Left cardiac atrium (tissue), 4 donors: Measurements from ENCODE around the gene EGFR. TPM values are rescaled to one million over a fixed set of nuclear protein-coding genes. Genes with fewer than 3 reads are reported as not detected.
A peak's percentile ranks its signal among the peaks of the same experiment; 100 is the strongest.

Experiments used
- ATAC-seq, 2 donors: fragments of 200-7000 bp; cut with Tn5 transposase; one replicate each; pipeline ENCODE4 v1.9.1; 2020; ENCODE audit warnings: mild to moderate bottlenecking in 2 of 2, moderate library complexity in 2 of 2
- DNase-seq: peaks from one replicate; pipeline ENCODE4 v3.0.0-alpha.2; 2020
- intact Hi-C, 2 donors: fragments of 100-400 bp; cut with DNase I; formaldehyde crosslinking; loops; one replicate each; pipeline versions ENCODE4 v1.14.1 to v1.15.1; 2022 to 2023
- total RNA-seq, 2 donors: library from RNA; stranded (reverse); fragmentation: NEBNext Ultra II Directional; extraction: Animal tissue kit (Norgen Biotek cat#: 25700); gene quantifications; one replicate each; pipeline ENCODE4 v1.2.1, GENCODE V29; 2021
- donor health status: DM: no; HTN: yes; CAD: no.
- donor health status: DM: no; HTN: yes; CAD: no; lungs with severe emphysema.
- donor health status: DM: yes; HTN: yes; CAD: no.
- donor health status: Dilated cardiomyopathy.

Gene EGFR
- total RNA-seq, 2 donors from 2014 or later: 23.3 to 26.6 TPM

DNA sequence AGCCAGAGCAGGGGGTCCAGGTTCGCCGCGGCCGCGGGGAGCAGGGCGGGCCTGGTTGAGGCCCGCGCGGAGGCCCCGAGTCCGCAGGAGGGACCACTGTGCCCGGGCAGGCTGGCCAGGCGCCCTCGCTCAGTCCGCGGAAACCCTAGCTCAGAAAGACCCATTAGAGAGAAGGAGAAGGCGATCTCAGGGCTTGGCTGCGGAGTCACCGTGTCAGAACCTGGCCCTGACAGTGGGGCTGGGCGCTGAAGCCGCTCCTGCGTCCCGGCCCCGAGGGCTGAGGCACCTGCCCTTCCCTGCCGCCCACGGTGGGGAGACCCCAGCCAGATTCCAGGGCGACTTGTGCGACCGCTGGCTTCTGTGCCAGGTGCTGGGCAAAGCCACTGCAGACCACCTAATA lies 14.2 kb upstream of the EGFR start:
- no peak for DNase-seq
- ATAC-seq: no peak
- intact Hi-C loops: no loop called here

- intact Hi-C loops: no loop called here
- ATAC-seq: no peak
- no peak for DNase-seq
Measured at GRCh38 chr7:55005241-55005851, 13.5 kb upstream of the EGFR start.

GRCh38 chr7:55006499-55006898 lies 12.3 kb upstream of the EGFR start:
- ATAC-seq (no peak), DNase-seq (no peak)
- intact Hi-C loops: no loop called here

DNA sequence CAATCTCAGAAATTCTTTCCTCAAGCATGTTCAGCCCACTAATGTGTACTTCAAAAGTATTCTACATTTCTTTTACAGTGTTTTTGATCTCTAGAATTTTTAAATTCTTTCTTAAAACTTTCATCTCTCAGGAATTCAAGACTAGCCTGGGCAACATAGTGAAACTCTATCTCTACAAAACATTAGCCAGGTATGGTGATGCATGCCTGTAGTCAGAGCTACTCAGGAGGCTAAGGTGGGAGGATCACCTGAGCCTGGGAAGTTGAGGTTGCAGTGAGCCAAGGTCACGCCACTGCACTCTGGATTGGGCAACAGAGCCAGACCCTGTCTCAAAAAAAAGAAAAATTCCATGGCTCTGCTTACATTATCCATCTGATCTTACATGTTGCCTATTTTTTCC lies 5.0 kb upstream of the EGFR start:
- ATAC-seq (no peak), DNase-seq (no peak)
- intact Hi-C loops: loop anchor here in 1 of 2 donors (10.0 kb wide), 1 partner anchor 181 kb away; no protein-coding TSS in a partner anchor

- DNase-seq: no peak
- no peak for ATAC-seq
- intact Hi-C loops: loop anchor here in 1 of 2 donors (10.0 kb wide), 1 partner anchor 179 kb away; no protein-coding TSS in a partner anchor
Measured at GRCh38 chr7:55016061-55016745, 2.6 kb upstream of the EGFR start.

- intact Hi-C loops: loop anchor here in 1 of 2 donors (10.0 kb wide), 1 partner anchor 178 kb away; no protein-coding TSS in a partner anchor
- DNase-seq: no peak
- ATAC-seq: no peak
Measured at GRCh38 chr7:55016746-55017090, 2.1 kb upstream of the EGFR start.

GRCh38 chr7:55017841-55018240 lies 976 bp upstream of the EGFR start:
- ATAC-seq (no peak), DNase-seq (no peak)

GRCh38 chr7:55019191-55019690 lies 424 bp downstream of the EGFR start:
- peak; percentile 80 for DNase-seq
- ATAC-seq: peak; percentile 41 to 44
- intact Hi-C loops: loop anchor here in 1 of 2 donors (10.0 kb wide), 1 partner anchor 176 kb away; no protein-coding TSS in a partner anchor

More at GRCh38 chr7:55017841-55018240, 976 bp upstream of the EGFR start:
- intact Hi-C loops: loop anchor here in 1 of 2 donors (10.0 kb wide), 1 partner anchor 177 kb away; no protein-coding TSS in a partner anchor

DNA sequence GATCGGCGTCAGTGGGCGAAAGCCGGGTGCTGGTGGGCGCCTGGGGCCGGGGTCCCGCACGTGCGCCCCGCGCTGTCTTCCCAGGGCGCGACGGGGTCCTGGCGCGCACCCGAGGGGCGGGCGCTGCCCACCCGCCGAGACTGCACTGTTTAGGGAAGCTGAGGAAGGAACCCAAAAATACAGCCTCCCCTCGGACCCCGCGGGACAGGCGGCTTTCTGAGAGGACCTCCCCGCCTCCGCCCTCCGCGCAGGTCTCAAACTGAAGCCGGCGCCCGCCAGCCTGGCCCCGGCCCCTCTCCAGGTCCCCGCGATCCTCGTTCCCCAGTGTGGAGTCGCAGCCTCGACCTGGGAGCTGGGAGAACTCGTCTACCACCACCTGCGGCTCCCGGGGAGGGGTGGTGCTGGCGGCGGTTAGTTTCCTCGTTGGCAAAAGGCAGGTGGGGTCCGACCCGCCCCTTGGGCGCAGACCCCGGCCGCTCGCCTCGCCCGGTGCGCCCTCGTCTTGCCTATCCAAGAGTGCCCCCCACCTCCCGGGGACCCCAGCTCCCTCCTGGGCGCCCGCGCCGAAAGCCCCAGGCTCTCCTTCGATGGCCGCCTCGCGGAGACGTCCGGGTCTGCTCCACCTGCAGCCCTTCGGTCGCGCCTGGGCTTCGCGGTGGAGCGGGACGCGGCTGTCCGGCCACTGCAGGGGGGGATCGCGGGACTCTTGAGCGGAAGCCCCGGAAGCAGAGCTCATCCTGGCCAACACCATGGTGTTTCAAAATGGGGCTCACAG lies 1.1 kb downstream of the EGFR start:
- ATAC-seq: peak; percentile 20 to 38
- DNase-seq: peak; percentile 37
- intact Hi-C loops: loop anchor here in 1 of 2 donors (5.0 to 10.0 kb wide), 2 partner anchors 112 to 175 kb away; no protein-coding TSS in a partner anchor

DNA sequence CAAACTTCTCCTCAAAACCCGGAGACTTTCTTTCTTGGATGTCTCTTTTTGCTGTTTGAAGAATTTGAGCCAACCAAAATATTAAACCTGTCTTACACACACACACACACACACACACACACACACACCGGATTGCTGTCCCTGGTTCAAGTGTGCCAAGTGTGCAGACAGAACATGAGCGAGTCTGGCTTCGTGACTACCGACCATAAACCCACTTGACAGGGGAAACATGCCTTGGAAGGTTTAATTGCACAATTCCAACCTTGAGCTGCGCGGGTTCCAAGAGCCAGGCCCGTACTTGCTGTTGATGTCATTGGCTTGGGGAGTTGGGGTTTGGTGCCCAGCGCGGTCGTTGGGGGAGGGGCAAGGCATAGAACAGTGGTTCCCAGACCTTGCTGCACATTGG lies 1.7 kb downstream of the EGFR start:
- DNase-seq: peak; percentile 53
- intact Hi-C loops: loop anchor here in 1 of 2 donors (5.0 kb wide), 1 partner anchor 112 kb away; no protein-coding TSS in a partner anchor
- ATAC-seq: no peak

GRCh38 chr7:55021053-55021452 lies 2.2 kb downstream of the EGFR start:
- no peak for ATAC-seq
- intact Hi-C loops: loop anchor here in 1 of 2 donors (5.0 kb wide), 1 partner anchor 111 kb away; no protein-coding TSS in a partner anchor
- DNase-seq: no peak

GRCh38 chr7:55022002-55022985 lies 3.5 kb downstream of the EGFR start:
- intact Hi-C loops: loop anchor here in 1 of 2 donors (5.0 kb wide), 1 partner anchor 110 kb away; no protein-coding TSS in a partner anchor

GRCh38 chr7:55023841-55024505 lies 5.2 kb downstream of the EGFR start:
- no peak for ATAC-seq
- intact Hi-C loops: loop anchor here in 1 of 2 donors (5.0 kb wide), 1 partner anchor 108 kb away; no protein-coding TSS in a partner anchor
- no peak for DNase-seq

More at GRCh38 chr7:55022002-55022985, 3.5 kb downstream of the EGFR start:
- ATAC-seq (no peak), DNase-seq (no peak)

GRCh38 chr7:55024776-55025175 lies 6.0 kb downstream of the EGFR start:
- DNase-seq: no peak
- intact Hi-C loops: loop anchor here in 1 of 2 donors (5.0 kb wide), 1 partner anchor 108 kb away; no protein-coding TSS in a partner anchor
- no peak for ATAC-seq

DNA sequence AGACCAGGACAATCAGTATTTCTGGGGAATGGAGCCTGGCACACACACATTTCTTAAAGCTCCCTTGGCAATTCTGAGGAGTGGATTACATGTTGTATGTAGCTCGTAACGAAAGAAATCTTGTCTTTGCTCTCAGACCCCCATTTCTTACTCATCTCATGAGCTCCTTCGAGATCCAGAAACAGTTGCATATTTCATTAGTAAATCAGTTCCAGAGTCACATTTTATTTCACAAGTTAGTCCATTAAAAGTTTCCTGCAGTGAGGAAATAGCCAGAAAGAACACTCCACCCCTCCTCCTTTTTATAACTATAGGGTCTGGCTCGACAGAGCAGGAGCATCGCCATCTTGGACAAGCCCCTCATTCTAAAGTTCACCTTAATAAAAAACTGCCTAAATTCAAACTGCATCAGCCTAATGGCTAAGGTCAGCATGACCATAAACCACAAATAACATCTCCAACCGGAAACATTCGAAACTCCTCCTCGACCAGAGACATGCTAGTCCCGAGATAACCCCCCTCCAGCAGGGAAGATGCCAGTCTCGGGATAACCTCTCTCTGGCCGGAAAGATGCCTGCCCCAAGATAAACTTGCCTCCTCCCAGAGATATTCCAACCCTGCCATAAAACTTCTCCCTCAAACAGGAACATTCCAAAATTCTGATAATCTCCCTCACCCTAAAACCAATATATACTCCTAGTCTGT lies 7.4 kb downstream of the EGFR start:
- intact Hi-C loops: no loop called here
- DNase-seq (no peak), ATAC-seq (no peak)

DNA sequence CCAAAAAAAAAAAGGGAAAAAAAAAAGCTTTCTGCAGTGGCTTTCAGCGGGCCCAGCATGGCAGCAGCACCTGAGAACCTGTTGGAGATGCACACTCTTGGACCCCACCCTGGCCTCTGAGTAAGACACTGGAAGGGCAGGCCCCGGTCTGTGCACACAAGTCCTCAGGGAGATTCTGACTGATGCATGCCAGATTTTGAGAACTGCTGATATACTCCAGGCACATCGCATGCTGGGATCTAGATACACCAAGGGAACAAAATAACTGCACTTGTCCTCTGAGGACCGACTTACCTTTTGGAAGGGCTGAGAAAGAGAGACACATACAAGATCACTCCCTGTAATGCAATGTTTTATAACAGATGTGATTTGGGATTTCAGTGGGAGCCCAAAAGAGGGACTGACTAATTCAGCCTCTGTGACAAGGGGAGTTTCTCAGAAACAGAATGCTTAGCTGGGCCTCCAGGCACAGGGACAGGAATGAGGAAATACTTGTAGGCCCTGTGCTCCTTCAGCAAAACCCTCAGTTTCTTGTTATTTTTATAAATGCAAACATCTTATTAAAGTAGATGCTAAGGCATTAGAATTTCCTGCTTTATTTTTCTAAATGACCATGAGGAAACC lies 8.2 kb downstream of the EGFR start:
- intact Hi-C loops: no loop called here
- peak; percentile 61 to 72 for ATAC-seq
- DNase-seq: no peak
